ENCODE results near the gene CHST11.

Gene CHST11

DNA sequence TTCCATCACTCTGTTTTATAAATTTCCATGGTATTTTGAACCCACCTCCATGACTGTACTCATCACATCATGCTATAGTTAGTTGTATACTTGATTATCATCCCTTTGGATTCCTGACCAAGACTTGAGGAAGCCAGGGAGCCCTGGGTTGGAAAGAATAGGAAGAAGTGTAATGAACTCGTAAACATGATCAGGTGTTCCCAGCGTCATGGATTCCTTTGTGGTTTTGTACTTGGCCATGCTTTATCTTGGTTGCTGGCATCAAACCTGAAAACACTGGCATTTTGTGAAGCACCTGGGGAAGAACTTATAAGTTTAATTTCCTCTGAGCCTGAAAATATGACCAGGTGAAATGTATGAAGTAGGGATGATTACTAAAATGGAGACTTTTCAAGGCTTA, 76.4 kb downstream of the CHST11 start:
- Histone ChIP-seq H3K9me3 (ENCODE audit: control insufficient read depth, insufficient read depth, low read length) (no peaks in the 10 kb centered on the region), H3K79me2 (ENCODE audit: control insufficient read depth, low read length) (peaks cover 2% of the 10 kb centered on the region), H3K27me3 (ENCODE audit: control insufficient read depth, low read length) (no peaks in the 10 kb centered on the region), H3K36me3 (ENCODE audit: control insufficient read depth, low read length) (no peaks in the 10 kb centered on the region), H3K4me1 (ENCODE audit: control insufficient read depth, low read length) (peaks cover 41% of the 10 kb centered on the region), H3K27ac (ENCODE audit: low read depth, low read length) (no peak overlapping the region), H3K4me2 (ENCODE audit: low read length) (no peak overlapping the region), H3K4me3 (ENCODE audit: low read length) (no peak overlapping the region), H3K9me2 (replicated peaks; ENCODE audit: control insufficient read depth, low read length) (no peaks in the 10 kb centered on the region; the same call in 1 of the 2 replicates), H3F3A (ENCODE audit: control insufficient read depth, insufficient read depth) (no peaks in the 10 kb centered on the region), H4K20me1 (ENCODE audit: control insufficient read depth, insufficient read depth, low read depth, low read length) (no peaks in the 10 kb centered on the region)
- TF ChIP-seq, protein P1, sequence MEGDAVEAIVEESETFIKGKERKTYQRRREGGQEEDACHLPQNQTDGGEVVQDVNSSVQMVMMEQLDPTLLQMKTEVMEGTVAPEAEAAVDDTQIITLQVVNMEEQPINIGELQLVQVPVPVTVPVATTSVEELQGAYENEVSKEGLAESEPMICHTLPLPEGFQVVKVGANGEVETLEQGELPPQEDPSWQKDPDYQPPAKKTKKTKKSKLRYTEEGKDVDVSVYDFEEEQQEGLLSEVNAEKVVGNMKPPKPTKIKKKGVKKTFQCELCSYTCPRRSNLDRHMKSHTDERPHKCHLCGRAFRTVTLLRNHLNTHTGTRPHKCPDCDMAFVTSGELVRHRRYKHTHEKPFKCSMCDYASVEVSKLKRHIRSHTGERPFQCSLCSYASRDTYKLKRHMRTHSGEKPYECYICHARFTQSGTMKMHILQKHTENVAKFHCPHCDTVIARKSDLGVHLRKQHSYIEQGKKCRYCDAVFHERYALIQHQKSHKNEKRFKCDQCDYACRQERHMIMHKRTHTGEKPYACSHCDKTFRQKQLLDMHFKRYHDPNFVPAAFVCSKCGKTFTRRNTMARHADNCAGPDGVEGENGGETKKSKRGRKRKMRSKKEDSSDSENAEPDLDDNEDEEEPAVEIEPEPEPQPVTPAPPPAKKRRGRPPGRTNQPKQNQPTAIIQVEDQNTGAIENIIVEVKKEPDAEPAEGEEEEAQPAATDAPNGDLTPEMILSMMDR (IDR thresholded peaks at IDR 0.05; ENCODE audit: low read depth, low read length, poor library complexity, severe bottlenecking): no peak
- TF ChIP-seq EZH2phosphoT487 (IDR thresholded peaks at IDR 0.05; ENCODE audit: borderline replicate concordance, low read length): no peak

DNA sequence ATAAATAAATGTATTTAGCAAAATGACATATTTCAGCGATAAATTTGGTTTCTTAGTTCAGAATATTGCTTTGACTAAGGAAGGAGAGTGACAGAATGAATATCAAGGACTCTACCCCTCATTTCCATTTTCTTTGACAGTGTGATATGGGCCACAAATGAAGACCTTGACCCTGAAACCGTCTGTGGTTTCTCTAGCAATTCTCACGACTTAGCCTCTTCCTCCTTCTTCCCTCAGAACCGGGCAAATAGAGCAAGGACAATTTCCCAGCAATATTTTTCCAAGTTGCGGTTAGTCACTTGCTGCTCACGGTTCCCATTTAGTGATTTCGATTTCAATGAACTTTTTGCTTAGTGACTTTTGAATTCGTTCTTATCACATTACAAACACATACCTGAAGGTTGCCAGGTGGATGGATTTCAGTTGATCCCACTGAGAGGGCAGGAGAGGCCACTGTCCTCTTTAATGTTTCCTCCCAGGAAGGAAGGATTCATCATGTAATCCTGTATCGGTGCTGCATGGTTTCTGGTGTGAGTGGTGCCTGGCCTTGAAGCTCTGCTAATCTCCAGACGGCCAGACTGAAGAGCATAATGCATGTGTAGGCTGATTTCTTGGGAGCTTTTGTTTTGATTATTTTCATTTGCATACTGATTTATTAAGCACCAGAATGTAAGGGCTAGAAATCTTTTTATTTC, 77.6 kb downstream of the CHST11 start:
- Histone ChIP-seq H3K4me1 (ENCODE audit: control insufficient read depth, low read length) (peaks cover 29% of the 10 kb centered on the region), H3K79me2 (ENCODE audit: control insufficient read depth, low read length) (peaks cover 2% of the 10 kb centered on the region), H3F3A (ENCODE audit: control insufficient read depth, insufficient read depth) (no peaks in the 10 kb centered on the region), H3K27ac (ENCODE audit: low read depth, low read length) (no peak overlapping the region), H3K9me3 (ENCODE audit: control insufficient read depth, insufficient read depth, low read length) (no peaks in the 10 kb centered on the region), H3K27me3 (ENCODE audit: control insufficient read depth, low read length) (no peaks in the 10 kb centered on the region), H3K4me3 (ENCODE audit: low read length) (no peak overlapping the region), H3K36me3 (ENCODE audit: control insufficient read depth, low read length) (no peaks in the 10 kb centered on the region), H3K9me2 (replicated peaks; ENCODE audit: control insufficient read depth, low read length) (no peaks in the 10 kb centered on the region; the same call in 1 of the 2 replicates), H3K4me2 (ENCODE audit: low read length) (no peak overlapping the region), H4K20me1 (ENCODE audit: control insufficient read depth, insufficient read depth, low read depth, low read length) (no peaks in the 10 kb centered on the region)
- TF ChIP-seq EZH2phosphoT487 (IDR thresholded peaks at IDR 0.05; ENCODE audit: borderline replicate concordance, low read length): no peak
- TF ChIP-seq, protein P1 (IDR thresholded peaks at IDR 0.05; ENCODE audit: low read depth, low read length, poor library complexity, severe bottlenecking): no peak

DNA sequence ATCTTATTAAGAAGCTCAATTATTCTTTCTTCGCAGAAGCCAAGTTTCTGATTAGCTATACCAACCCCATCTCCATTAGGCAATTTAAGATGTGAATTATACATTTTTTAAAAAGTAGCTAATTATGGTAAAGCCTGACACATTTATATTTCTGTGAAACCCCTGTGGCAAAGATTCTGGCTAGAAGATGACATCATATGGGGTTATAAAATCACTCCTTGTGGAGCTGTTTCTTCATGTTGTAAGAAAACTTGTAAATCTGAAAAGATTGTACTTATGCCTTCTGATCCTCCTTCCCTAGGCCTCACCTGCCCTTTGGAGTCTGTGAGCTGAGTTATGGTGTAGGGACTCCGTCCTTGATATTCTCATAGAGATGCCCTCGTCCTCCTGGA, 78.1 kb downstream of the CHST11 start:
- TF ChIP-seq EZH2phosphoT487 (IDR thresholded peaks at IDR 0.05; ENCODE audit: borderline replicate concordance, low read length): no peak
- TF ChIP-seq, protein P1 (IDR thresholded peaks at IDR 0.05; ENCODE audit: low read depth, low read length, poor library complexity, severe bottlenecking): no peak

More for the DNA sequence above, 78.1 kb downstream of the CHST11 start:
- H3K4me1 ChIP-seq (ENCODE audit: control insufficient read depth, low read length): peaks cover 30% of the 10 kb centered on the region
- H3K9me2 ChIP-seq (replicated peaks; ENCODE audit: control insufficient read depth, low read length): no peaks in the 10 kb centered on the region; the same call in 1 of the 2 replicates
- no peaks in the 10 kb centered on the region for H3F3A ChIP-seq (ENCODE audit: control insufficient read depth, insufficient read depth)
- H3K9me3 ChIP-seq (ENCODE audit: control insufficient read depth, insufficient read depth, low read length): no peaks in the 10 kb centered on the region
- peaks cover 2% of the 10 kb centered on the region for H3K79me2 ChIP-seq (ENCODE audit: control insufficient read depth, low read length)
- H3K36me3 ChIP-seq (ENCODE audit: control insufficient read depth, low read length): no peaks in the 10 kb centered on the region
- no peaks in the 10 kb centered on the region for H4K20me1 ChIP-seq (ENCODE audit: control insufficient read depth, insufficient read depth, low read depth, low read length)
- H3K4me3 ChIP-seq (ENCODE audit: low read length): no peak overlapping the region
- no peak overlapping the region for H3K27ac ChIP-seq (ENCODE audit: low read depth, low read length)
- no peak overlapping the region for H3K4me2 ChIP-seq (ENCODE audit: low read length)
- no peaks in the 10 kb centered on the region for H3K27me3 ChIP-seq (ENCODE audit: control insufficient read depth, low read length)

Measured in DOHH2 (cell line).